CD1c-positive myeloid dendritic cell (primary cell): ENCODE measurements around the gene ABCC10.
A peak's percentile ranks its signal among the peaks of the same experiment; 100 is the strongest.
"Not testable (repeated sequence)": the region's sequence is repeated elsewhere in the genome, so short reads cannot be mapped to it uniquely, and the experiment has no call there.

ENCODE experiments used
- DNase-seq: peaks from one replicate; pipeline ENCODE4 v3.0.0-alpha.2; 2016; ENCODE audit errors: extremely low spot score

Gene ABCC10

GRCh38 chr6:43407296-43407695, 20.0 kb upstream of the ABCC10 start:
- no peak for DNase-seq

GRCh38 chr6:43408259-43408658, 19.1 kb upstream of the ABCC10 start:
- DNase-seq = no peak

GRCh38 chr6:43410776-43411175, 16.6 kb upstream of the ABCC10 start:
- DNase-seq = not testable (repeated sequence)

GRCh38 chr6:43412541-43412940, 14.8 kb upstream of the ABCC10 start:
- DNase-seq = no peak

- no peak for DNase-seq
These were observed 14.3 kb upstream of the ABCC10 start for GRCh38 chr6:43413002-43413401.

- not testable (repeated sequence) for DNase-seq
These were observed 12.1 kb upstream of the ABCC10 start for GRCh38 chr6:43415275-43415674.

GRCh38 chr6:43416935-43417334, 10.4 kb upstream of the ABCC10 start:
- DNase-seq = no peak

- no peak for DNase-seq
These were observed 7.2 kb upstream of the ABCC10 start for GRCh38 chr6:43420012-43420709.

GRCh38 chr6:43421831-43422230, 5.5 kb upstream of the ABCC10 start:
- DNase-seq = no peak

GRCh38 chr6:43425083-43425482, 2.3 kb upstream of the ABCC10 start:
- not testable (repeated sequence) for DNase-seq

GRCh38 chr6:43426928-43427405, 374 bp upstream of the ABCC10 start:
- DNase-seq = no peak

- no peak for DNase-seq
These were observed 800 bp downstream of the ABCC10 start for GRCh38 chr6:43428112-43428570.

- DNase-seq = no peak
These were observed 1.5 kb downstream of the ABCC10 start for GRCh38 chr6:43428874-43429273.

- no peak for DNase-seq
These were observed 4.9 kb downstream of the ABCC10 start for GRCh38 chr6:43432009-43432945.

GRCh38 chr6:43433148-43433547, 5.8 kb downstream of the ABCC10 start:
- DNase-seq = no peak

- peak; percentile 33 for DNase-seq
These were observed 6.9 kb downstream of the ABCC10 start for GRCh38 chr6:43434001-43434840.

GRCh38 chr6:43434943-43435342, 7.6 kb downstream of the ABCC10 start:
- DNase-seq = no peak

- no peak for DNase-seq
These were observed 8.5 kb downstream of the ABCC10 start for GRCh38 chr6:43435682-43436437.

GRCh38 chr6:43436577-43437282, 9.4 kb downstream of the ABCC10 start:
- no peak for DNase-seq

- no peak for DNase-seq
These were observed 10.4 kb downstream of the ABCC10 start for GRCh38 chr6:43437700-43438099.
